HL-60/S4 treated with phorbol 12-myristate 13-acetate at 8.2 ng/mL for 4 days and 3 days (cell line): ENCODE measurements around the gene PNPT1.
"Not testable (repeated sequence)": the region's sequence is repeated elsewhere in the genome, so short reads cannot be mapped to it uniquely, and the experiment has no call there.

Experiments
- in situ Hi-C: fragments of 300-500 bp; cut with MboI; formaldehyde crosslinking; loops from 2 replicates; pipeline ENCODE4 v1.15.0; 2022; ENCODE audit warnings: low sequenced_read_pairs

The PNPT1 gene

GRCh38 chr2:55693181-55694125 lies at the start of gene PNPT1:
Gene PNPT1 (minus strand): TSS chr2:55693844. CDS start chr2:55693823, 21 bp downstream.
- in situ Hi-C loops = no loop called here

GRCh38 chr2:55742996-55743395 lies 49.4 kb upstream of the PNPT1 start:
- in situ Hi-C loops = no loop called here

- in situ Hi-C loops = not testable (repeated sequence)
Observed at GRCh38 chr2:55736019-55736536, 42.4 kb upstream of the PNPT1 start.

GRCh38 chr2:55734726-55735125 lies 41.1 kb upstream of the PNPT1 start:
- in situ Hi-C loops = no loop called here

GRCh38 chr2:55733335-55733734 lies 39.7 kb upstream of the PNPT1 start:
- in situ Hi-C loops = no loop called here

GRCh38 chr2:55732854-55733253 lies 39.2 kb upstream of the PNPT1 start:
- in situ Hi-C loops = no loop called here

GRCh38 chr2:55729136-55729685 lies 35.6 kb upstream of the PNPT1 start:
- in situ Hi-C loops = no loop called here

- in situ Hi-C loops = no loop called here
Observed at GRCh38 chr2:55721596-55722215, 28.1 kb upstream of the PNPT1 start.

GRCh38 chr2:55720417-55720816 lies 26.8 kb upstream of the PNPT1 start:
- in situ Hi-C loops = no loop called here

- in situ Hi-C loops = no loop called here
Observed at GRCh38 chr2:55719852-55720251, 26.2 kb upstream of the PNPT1 start.

- in situ Hi-C loops = no loop called here
Observed at GRCh38 chr2:55718165-55719008, 24.7 kb upstream of the PNPT1 start.

GRCh38 chr2:55715626-55716025 lies 22.0 kb upstream of the PNPT1 start:
- in situ Hi-C loops = no loop called here

GRCh38 chr2:55715178-55715577 lies 21.5 kb upstream of the PNPT1 start:
- in situ Hi-C loops = not testable (repeated sequence)

- in situ Hi-C loops = no loop called here
Observed at GRCh38 chr2:55712477-55713060, 18.9 kb upstream of the PNPT1 start.

- in situ Hi-C loops = no loop called here
Observed at GRCh38 chr2:55710025-55710424, 16.4 kb upstream of the PNPT1 start.

- in situ Hi-C loops = no loop called here
Observed at GRCh38 chr2:55707751-55708150, 14.1 kb upstream of the PNPT1 start.

- in situ Hi-C loops = not testable (repeated sequence)
Observed at GRCh38 chr2:55706258-55706657, 12.6 kb upstream of the PNPT1 start.

- in situ Hi-C loops = no loop called here
Observed at GRCh38 chr2:55705027-55705653, 11.5 kb upstream of the PNPT1 start.

- in situ Hi-C loops = no loop called here
Observed at GRCh38 chr2:55703350-55703749, 9.7 kb upstream of the PNPT1 start.

- in situ Hi-C loops = not testable (repeated sequence)
Observed at GRCh38 chr2:55692740-55693139, 904 bp downstream of the PNPT1 start.
